GM20431 (cell line): ENCODE results near the gene WDR45.

ENCODE experiments used
- in situ Hi-C: fragments of 300-500 bp; cut with MseI, MboI; formaldehyde crosslinking; loops from one replicate; pipeline ENCODE4 v1.15.0; 2020; ENCODE audit warnings: low sequenced_read_pairs; ENCODE audit not compliant: unreplicated experiment

WDR45 gene

GRCh38 chrX:49053223-49054072, 26.2 kb downstream of the WDR45 start:
- in situ Hi-C loops = no loop called here

GRCh38 chrX:49043987-49044281, 35.8 kb downstream of the WDR45 start:
- in situ Hi-C loops = no loop called here

- in situ Hi-C loops = no loop called here
Observed at GRCh38 chrX:49043220-49043986, 36.3 kb downstream of the WDR45 start, which contains the start of gene TFE3. Gene TFE3, minus strand, starts transcription at chrX:49043357. Its CDS starts 131 bp downstream, at chrX:49043226.

- in situ Hi-C loops = no loop called here
Observed at GRCh38 chrX:49042581-49043219, 37.0 kb downstream of the WDR45 start.

- in situ Hi-C loops = no loop called here
Observed at GRCh38 chrX:49041744-49042580, 37.7 kb downstream of the WDR45 start.

- in situ Hi-C loops = no loop called here
Observed at GRCh38 chrX:49040376-49040955, 39.2 kb downstream of the WDR45 start.

- in situ Hi-C loops = no loop called here
Observed at GRCh38 chrX:49039598-49040375, 39.9 kb downstream of the WDR45 start.

GRCh38 chrX:49037883-49038475, 41.7 kb downstream of the WDR45 start:
- in situ Hi-C loops = no loop called here

- in situ Hi-C loops = no loop called here
Observed at GRCh38 chrX:49030283-49030682, 49.4 kb downstream of the WDR45 start.

- in situ Hi-C loops = no loop called here
Observed at GRCh38 chrX:49029876-49030275, 49.8 kb downstream of the WDR45 start.
